ENCODE results near the gene NR2C2. TPM values are rescaled to one million over a fixed set of nuclear protein-coding genes. Genes with fewer than 3 reads are reported as not detected.
A peak's percentile ranks its signal among the peaks of the same experiment; 100 is the strongest.

The NR2C2 gene
- polyA plus RNA-seq, 3 donors from 2014 or later = 6.0 to 23.7 (median 10.5) TPM

GRCh38 chr3:15081960-15082664 is 134.7 kb downstream of the NR2C2 start:
- no peak for DNase-seq
- H3K36me3 Mint-ChIP-seq = peaks cover 42 to 78% (median 52%) of the 10 kb centered on the region in 3 donors
- H3K4me1 Mint-ChIP-seq = no peaks in the 10 kb centered on the region
- no peak overlapping the region for H3K4me3 Mint-ChIP-seq
- peaks cover 0 to 2% (median 1%) of the 10 kb centered on the region in 3 donors for H3K27me3 Mint-ChIP-seq (ENCODE audit: low read depth in 3 of 3)
- peak overlapping the region in 2 of 6 donors; percentile 27 to 81 for H3K27ac Mint-ChIP-seq
- H3K9me3 Mint-ChIP-seq = no peaks in the 10 kb centered on the region

GRCh38 chr3:15083252-15083651 is 135.9 kb downstream of the NR2C2 start:
- H3K36me3 Mint-ChIP-seq = peaks cover 33 to 66% (median 45%) of the 10 kb centered on the region in 3 donors
- H3K27me3 Mint-ChIP-seq (ENCODE audit: low read depth in 3 of 3) = peaks cover 0 to 2% (median 1%) of the 10 kb centered on the region in 3 donors
- no peak for DNase-seq
- H3K4me1 Mint-ChIP-seq = no peaks in the 10 kb centered on the region
- peak overlapping the region in 1 of 6 donors; percentile 4 for H3K27ac Mint-ChIP-seq
- H3K9me3 Mint-ChIP-seq = no peaks in the 10 kb centered on the region
- no peak overlapping the region for H3K4me3 Mint-ChIP-seq

GRCh38 chr3:15086263-15086662 is 138.9 kb downstream of the NR2C2 start:
- DNase-seq = no peak
- H3K36me3 Mint-ChIP-seq = peaks cover 28 to 63% (median 38%) of the 10 kb centered on the region in 3 donors
- no peaks in the 10 kb centered on the region for H3K9me3 Mint-ChIP-seq
- no peak overlapping the region for H3K4me3 Mint-ChIP-seq
- peaks cover 0 to 2% (median 1%) of the 10 kb centered on the region in 3 donors for H3K27me3 Mint-ChIP-seq (ENCODE audit: low read depth in 3 of 3)
- H3K4me1 Mint-ChIP-seq = no peaks in the 10 kb centered on the region
- no peak overlapping the region for H3K27ac Mint-ChIP-seq

GRCh38 chr3:15086699-15087098 is 139.3 kb downstream of the NR2C2 start:
- Mint-ChIP-seq H3K4me3 (no peak overlapping the region), H3K9me3 (no peaks in the 10 kb centered on the region), H3K27ac (no peak overlapping the region), H3K36me3 (peaks cover 28 to 61% (median 33%) of the 10 kb centered on the region in 3 donors), H3K27me3 (ENCODE audit: low read depth in 3 of 3) (peaks cover 0 to 2% (median 1%) of the 10 kb centered on the region in 3 donors), H3K4me1 (no peaks in the 10 kb centered on the region)
- DNase-seq = no peak

- Mint-ChIP-seq H3K36me3 (peaks cover 18 to 50% (median 22%) of the 10 kb centered on the region in 3 donors), H3K4me3 (no peak overlapping the region), H3K27me3 (ENCODE audit: low read depth in 3 of 3) (no peaks in the 10 kb centered on the region), H3K27ac (no peak overlapping the region), H3K4me1 (no peaks in the 10 kb centered on the region), H3K9me3 (no peaks in the 10 kb centered on the region)
- DNase-seq = no peak
Observed at GRCh38 chr3:15089201-15089600, 141.8 kb downstream of the NR2C2 start.

- H3K4me3 Mint-ChIP-seq = no peak overlapping the region
- peaks cover 10 to 49% (median 11%) of the 10 kb centered on the region in 3 donors for H3K36me3 Mint-ChIP-seq
- peaks cover 0 to 4% of the 10 kb centered on the region in 2 donors for H3K4me1 Mint-ChIP-seq
- peaks cover 0 to 4% (median 0%) of the 10 kb centered on the region in 3 donors for H3K27me3 Mint-ChIP-seq (ENCODE audit: low read depth in 3 of 3)
- DNase-seq = no peak
- no peak overlapping the region for H3K27ac Mint-ChIP-seq
- no peaks in the 10 kb centered on the region for H3K9me3 Mint-ChIP-seq
Observed at GRCh38 chr3:15091575-15091974, 144.2 kb downstream of the NR2C2 start.

- no peak overlapping the region for H3K27ac Mint-ChIP-seq
- no peak overlapping the region for H3K4me3 Mint-ChIP-seq
- peaks cover 10 to 45% (median 11%) of the 10 kb centered on the region in 3 donors for H3K36me3 Mint-ChIP-seq
- DNase-seq = no peak
- peaks cover 5 to 14% of the 10 kb centered on the region in 2 donors for H3K4me1 Mint-ChIP-seq
- peaks cover 0 to 5% (median 2%) of the 10 kb centered on the region in 3 donors for H3K27me3 Mint-ChIP-seq (ENCODE audit: low read depth in 3 of 3)
- no peaks in the 10 kb centered on the region for H3K9me3 Mint-ChIP-seq
Observed at GRCh38 chr3:15092686-15093085, 145.3 kb downstream of the NR2C2 start.

- peaks cover 20 to 29% of the 10 kb centered on the region in 2 donors for H3K4me1 Mint-ChIP-seq
- no peak for DNase-seq
- H3K27me3 Mint-ChIP-seq (ENCODE audit: low read depth in 3 of 3) = peaks cover 16 to 21% (median 18%) of the 10 kb centered on the region in 3 donors
- H3K9me3 Mint-ChIP-seq = no peaks in the 10 kb centered on the region
- H3K4me3 Mint-ChIP-seq = no peak overlapping the region
- no peak overlapping the region for H3K27ac Mint-ChIP-seq
- H3K36me3 Mint-ChIP-seq = peaks cover 10 to 42% (median 11%) of the 10 kb centered on the region in 3 donors
Observed at GRCh38 chr3:15094187-15094875, 146.9 kb downstream of the NR2C2 start.

GRCh38 chr3:15096046-15096445 is 148.7 kb downstream of the NR2C2 start:
- H3K36me3 Mint-ChIP-seq = peaks cover 5 to 31% (median 5%) of the 10 kb centered on the region in 3 donors
- H3K9me3 Mint-ChIP-seq = no peaks in the 10 kb centered on the region
- peak overlapping the region in 2 of 5 donors; percentile 7 to 39 for H3K4me3 Mint-ChIP-seq
- peak overlapping the region in 3 of 6 donors; percentile 53 to 79 (median 76) for H3K27ac Mint-ChIP-seq
- no peak for DNase-seq
- H3K4me1 Mint-ChIP-seq = peaks cover 25 to 38% of the 10 kb centered on the region in 2 donors
- H3K27me3 Mint-ChIP-seq (ENCODE audit: low read depth in 3 of 3) = peaks cover 17 to 27% (median 26%) of the 10 kb centered on the region in 3 donors

GRCh38 chr3:15097891-15098290 is 150.5 kb downstream of the NR2C2 start:
- peaks cover 5 to 25% (median 5%) of the 10 kb centered on the region in 3 donors for H3K36me3 Mint-ChIP-seq
- peak overlapping the region; percentile 95 to 98 (median 98) for H3K27ac Mint-ChIP-seq
- peaks cover 17 to 29% (median 27%) of the 10 kb centered on the region in 3 donors for H3K27me3 Mint-ChIP-seq (ENCODE audit: low read depth in 3 of 3)
- H3K9me3 Mint-ChIP-seq = no peaks in the 10 kb centered on the region
- DNase-seq = peak; percentile 70 to 72 (median 70)
- H3K4me3 Mint-ChIP-seq = peak overlapping the region; percentile 88 to 95 (median 91)
- peaks cover 25 to 38% of the 10 kb centered on the region in 2 donors for H3K4me1 Mint-ChIP-seq

Other genes starting within 250 kb of the NR2C2 start
- gene FGD5, start 128.6 kb upstream of the NR2C2 start, polyA plus RNA-seq = not detected
- gene MRPS25, start 117.7 kb downstream of the NR2C2 start, polyA plus RNA-seq = 10 to 100 TPM; 11.0 to 20.9 (median 15.7) TPM
- 10 to 100 TPM in 2 of 3 donors, 1 to 10 TPM in 1; 3.6 to 16.3 (median 11.1) TPM for gene RBSN, start 151.6 kb downstream of the NR2C2 start, polyA plus RNA-seq